Ishikawa (cell line): Measurements from ENCODE around the gene CD151.

ENCODE experiments used
- MAX ChIP-seq: IDR thresholded peaks from 2 replicates; pipeline ENCODE4 v1.6.1; 2012
- RAD21 ChIP-seq: IDR thresholded peaks from 2 replicates; pipeline ENCODE4 v1.6.1; 2012; ENCODE audit warnings: low read depth
- TAF1 ChIP-seq: IDR thresholded peaks from 2 replicates; pipeline ENCODE4 v1.6.1; 2012; ENCODE audit warnings: low read depth, mild to moderate bottlenecking
- YY1 ChIP-seq: IDR thresholded peaks from 2 replicates; pipeline ENCODE4 v1.6.1; 2012; ENCODE audit warnings: low read depth

- TF ChIP-seq YY1 = no peak
- no peak for TF ChIP-seq RAD21
- no peak for TF ChIP-seq MAX
- TF ChIP-seq TAF1 = no peak
These were observed 33.0 kb downstream of the CD151 start for GRCh38 chr11:865462-866430.
